GM19467 (cell line): Measurements from ENCODE around the gene POU1F1.
"Not testable (repeated sequence)": the region's sequence is repeated elsewhere in the genome, so short reads cannot be mapped to it uniquely, and the experiment has no call there.

ENCODE experiments used
- ATAC-seq: cut with Tn5 transposase; IDR thresholded peaks from one replicate; pipeline ENCODE4 v1.9.1; 2021; ENCODE audit warnings: mild to moderate bottlenecking, moderate library complexity; ENCODE audit not compliant: unreplicated experiment

POU1F1 gene

DNA sequence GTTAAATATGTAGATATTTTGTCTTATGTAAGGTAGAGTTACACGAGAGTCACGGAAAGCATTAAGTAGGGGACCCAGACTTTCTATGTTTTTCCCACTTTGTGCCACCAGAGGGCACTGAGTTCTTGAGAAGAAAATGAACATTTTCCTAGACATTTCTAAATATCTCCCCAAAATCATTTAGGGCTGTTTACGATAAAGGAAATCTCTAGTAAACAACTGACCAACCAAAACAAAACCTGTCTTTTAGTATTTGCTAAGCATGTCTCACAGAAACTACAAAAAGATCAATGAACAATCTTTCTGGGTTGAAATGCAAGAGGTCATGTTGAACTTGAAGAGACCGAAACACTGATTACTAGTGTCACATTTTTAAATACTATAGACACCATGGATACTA lies 16.1 kb downstream of the POU1F1 start:
- peak; percentile 54 for ATAC-seq

DNA sequence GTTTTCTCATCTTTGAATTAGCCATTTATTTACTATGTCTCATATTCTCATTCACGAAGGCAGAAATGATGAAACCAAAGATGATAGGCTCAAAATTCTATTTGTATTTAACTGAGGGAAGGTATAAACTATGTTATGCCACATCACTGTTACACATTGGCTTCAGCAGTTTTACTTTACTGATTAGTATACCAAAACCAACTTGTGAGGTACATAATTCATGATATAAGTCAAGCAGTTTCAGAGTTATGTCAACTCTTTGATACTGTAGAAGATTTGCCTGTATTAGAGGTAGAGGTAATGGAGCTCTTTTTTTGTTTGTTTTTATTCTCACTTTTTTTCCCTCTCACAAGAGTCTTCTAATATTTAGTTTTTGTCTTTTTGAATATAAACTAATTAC lies 26.4 kb downstream of the POU1F1 start:
- no peak for ATAC-seq

DNA sequence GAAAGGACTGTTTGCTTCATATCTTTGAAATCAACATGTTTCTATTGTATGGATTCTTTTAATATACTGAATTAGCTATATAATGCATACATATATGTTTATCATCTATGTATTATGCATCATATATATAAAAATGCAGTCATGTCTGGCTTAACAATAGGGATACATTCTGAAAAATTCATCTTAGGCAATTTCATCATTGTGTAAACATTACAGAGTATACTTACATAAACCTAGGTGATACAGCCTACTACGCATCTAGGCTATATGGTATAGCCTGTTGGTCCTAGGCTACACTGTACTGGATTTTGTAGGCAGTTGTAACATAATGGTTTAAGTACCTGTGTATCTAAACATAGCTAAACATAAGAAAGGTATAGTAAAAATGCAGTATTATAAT lies 27.6 kb downstream of the POU1F1 start:
- ATAC-seq = no peak

DNA sequence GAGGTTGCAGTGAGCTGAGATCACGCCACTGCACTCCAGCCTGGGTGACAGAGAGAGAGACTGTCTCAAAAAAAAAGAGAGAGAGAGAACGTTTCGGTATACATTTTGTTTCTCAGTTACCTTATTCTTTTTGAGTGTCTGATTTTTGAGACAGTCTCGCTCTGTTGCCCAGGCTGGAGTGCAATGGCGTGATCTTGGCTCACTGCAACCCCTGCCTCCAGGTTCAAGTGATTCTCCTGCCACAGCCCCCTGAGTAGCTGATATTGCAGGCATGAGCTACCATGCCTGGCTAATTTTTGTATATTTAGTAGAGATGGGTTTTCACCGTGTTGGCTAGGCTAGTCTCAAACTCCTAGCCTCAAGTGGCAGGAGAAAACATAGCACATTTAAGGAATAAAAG lies 28.2 kb downstream of the POU1F1 start:
- not testable (repeated sequence) for ATAC-seq

DNA sequence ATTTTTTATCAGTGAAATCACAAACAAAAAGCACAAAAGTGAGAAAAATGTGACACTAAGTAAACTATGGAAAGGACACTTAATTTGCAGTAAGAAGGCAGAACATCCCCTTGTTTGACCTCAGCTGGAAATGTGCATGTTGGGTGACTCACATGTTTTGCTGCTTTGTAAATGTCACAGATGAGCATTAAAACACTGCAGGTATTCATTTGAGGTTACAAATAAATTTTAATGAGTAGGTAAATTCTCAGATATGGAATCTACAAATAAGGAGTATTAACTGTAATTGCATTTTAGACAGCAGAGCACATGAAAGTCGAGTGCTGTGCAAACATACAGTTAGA lies 29.0 kb downstream of the POU1F1 start:
- ATAC-seq = no peak

DNA sequence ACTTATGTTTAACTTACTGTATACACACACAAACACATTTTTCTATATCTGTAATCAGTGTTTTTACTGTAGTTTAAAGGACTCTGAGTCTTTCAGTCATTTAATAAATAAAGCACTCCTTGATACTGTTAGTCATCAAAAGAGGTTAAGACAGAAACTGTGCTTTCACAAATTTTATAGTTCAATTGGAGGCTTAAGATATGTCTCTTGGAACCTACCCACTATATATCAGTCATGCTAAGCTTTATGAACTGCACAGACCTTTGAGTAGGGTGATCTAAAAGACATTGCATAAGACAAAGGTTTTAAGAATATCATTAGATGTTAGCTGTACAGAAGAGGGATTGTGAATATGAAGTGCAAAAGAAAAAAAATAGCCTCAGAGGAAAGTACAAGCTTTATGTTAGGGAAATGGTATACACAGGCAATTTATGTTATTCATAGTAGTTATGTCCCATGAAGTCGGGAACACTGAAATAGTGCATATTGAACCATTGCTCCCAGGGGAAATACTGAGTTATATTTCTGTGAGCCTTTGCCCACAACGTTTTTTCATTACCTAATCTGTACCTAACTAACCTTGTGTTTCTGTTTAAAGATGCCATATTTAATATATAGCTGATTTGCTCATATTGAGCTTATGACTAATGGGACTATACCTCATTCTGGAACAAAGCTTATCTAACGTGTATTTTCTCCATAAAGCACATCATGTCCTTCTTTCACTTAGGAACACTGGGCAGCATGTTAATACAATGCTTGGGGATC lies 29.5 kb downstream of the POU1F1 start:
- no peak for ATAC-seq

DNA sequence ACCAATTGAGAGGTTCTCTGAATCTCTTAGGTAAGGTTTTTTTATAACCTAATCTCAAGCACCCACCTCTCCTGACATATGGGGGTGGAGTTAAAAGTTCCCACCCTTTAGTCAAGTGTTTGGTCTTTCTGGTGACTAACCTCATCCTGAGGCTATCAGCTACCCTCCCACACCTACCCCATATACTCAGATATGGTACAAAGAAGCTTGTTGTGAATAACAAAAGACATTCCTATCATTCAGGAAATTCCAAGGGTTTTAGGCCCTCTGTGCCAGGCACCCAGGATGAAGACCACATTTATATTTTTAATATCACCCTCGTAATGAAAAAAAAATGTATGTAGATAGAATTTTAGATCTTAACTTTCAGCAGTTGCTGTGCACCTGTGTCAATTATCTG lies 40.3 kb downstream of the POU1F1 start:
- ATAC-seq = no peak

DNA sequence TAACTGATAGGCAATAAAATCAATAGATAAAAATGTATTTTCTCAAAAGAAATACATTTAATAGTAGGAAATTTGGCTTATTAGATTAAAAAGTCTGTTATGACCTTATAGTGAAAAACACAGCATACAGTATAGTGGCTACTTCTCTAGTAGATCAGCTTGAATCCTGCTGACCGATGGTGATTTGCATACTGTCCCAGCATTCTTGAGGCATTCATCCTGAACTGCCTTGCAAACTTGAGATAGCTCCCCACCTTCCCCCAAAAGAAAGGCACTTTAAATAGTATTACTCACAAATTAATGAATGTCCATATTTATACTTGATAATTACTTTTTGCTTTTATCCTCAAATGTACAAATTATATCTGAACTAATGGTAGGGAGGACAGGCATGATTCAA lies 42.6 kb downstream of the POU1F1 start:
- ATAC-seq = no peak

DNA sequence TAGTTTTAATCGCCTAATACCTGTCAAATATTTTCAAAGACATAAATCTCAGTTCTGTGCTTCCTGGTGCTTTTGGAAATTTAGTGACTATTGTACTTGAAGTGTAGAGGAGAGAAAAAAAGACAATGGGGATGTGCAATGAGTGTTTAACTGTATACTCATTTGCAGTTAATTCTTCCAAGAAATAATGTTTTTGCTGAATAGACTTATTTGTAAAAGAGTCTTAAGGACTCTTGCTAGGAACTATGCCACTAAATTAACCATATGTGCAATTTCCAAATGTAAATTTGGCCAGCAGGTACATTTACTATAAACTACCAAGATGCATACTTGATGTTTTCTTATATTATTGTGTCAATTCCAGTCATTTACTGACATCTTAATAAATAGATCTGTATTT lies 47.3 kb downstream of the POU1F1 start:
- no peak for ATAC-seq

DNA sequence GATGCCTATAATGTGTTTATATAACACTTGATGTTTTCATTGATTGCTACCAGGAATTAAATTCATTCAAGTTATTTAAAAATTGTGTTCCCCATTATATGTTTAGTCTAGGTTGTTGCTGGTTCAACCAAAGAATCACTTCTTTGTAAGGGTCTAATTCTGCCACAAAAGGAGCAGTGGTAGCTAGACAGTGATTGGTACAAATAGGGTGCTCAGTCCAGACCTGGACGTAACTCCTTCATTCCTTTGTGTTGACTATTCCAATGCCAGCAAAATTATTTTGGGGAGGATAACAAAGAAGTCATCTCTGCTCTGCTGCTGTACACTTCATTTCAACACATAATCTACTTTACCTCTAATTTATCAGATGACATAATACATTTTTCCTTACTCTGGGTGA lies 48.1 kb downstream of the POU1F1 start:
- ATAC-seq = no peak

DNA sequence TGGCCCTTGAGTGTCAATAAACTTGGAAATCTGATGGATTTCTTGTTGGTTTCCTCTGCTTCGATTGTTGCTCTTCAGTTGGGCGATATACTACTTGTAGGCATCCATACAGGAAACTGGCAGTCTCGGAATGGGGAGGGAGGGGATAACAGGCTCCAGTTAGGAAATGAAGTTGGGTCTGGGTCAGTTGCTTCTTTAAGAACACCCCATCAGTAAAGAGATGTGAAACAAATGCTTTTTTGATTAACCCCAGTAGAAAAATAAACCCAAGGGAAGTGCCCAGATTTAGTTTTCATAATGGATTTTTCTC lies 48.6 kb downstream of the POU1F1 start:
- ATAC-seq = no peak

DNA sequence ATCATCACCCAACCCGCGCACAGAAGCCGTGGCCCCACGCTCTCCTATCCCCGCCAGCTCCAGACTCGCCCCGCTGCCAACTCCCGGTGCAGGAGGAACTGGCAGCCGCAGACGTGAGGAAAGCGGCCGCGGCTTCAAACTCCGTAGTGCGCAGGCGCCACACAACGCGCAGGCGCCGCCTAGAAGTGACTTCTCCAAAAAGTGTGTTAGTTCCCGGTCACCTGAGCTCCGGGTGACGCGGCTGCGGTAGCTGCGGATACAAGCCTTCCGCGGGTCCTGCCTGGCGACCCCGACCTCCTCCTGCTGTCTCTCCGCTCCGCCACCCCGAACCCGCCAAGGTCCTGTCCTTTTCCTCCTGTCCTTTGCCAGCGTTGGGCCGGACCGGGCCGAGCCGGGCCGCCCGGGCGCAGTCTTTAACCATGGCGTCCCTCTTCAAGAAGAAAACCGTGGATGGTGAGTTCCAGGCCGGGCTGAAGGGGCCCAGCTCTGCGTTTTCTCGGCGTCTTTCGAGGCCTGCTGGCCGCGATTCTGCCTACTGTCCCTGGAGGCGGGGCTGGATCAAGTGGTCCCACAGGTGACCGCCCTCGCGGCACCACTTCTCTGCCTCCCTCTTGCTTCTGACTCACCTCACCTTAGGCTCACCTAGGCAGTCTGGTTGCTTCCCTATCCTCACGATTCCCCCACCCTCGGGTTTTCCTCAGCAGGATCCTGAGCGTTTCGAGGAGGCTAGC lies 49.1 kb downstream of the POU1F1 start, which contains the start of gene CHMP2B:
CHMP2B (plus strand) TSS at position 206 of the 731 bp plus-strand sequence; CDS start at position 420, 214 bp downstream.
- ATAC-seq = peak; percentile 98

DNA sequence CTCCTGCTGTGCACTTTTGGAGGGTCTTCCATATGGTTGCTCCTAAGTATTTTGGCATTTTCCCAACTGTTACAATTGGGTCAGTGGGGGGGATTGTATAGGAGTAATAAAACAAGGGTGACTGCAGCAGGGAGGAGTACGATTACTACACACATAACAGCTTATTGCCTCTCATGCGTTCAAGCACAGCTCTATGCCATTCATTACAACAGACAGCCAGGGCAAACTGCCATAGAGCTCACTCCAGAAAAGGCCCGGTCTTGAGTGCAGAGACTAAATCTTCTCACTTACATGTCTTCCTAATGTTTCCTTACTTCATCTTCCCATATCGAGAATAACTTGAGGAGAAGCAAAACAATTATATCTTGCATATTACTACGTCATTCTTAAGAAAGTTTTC lies 50.7 kb downstream of the POU1F1 start:
- no peak for ATAC-seq

DNA sequence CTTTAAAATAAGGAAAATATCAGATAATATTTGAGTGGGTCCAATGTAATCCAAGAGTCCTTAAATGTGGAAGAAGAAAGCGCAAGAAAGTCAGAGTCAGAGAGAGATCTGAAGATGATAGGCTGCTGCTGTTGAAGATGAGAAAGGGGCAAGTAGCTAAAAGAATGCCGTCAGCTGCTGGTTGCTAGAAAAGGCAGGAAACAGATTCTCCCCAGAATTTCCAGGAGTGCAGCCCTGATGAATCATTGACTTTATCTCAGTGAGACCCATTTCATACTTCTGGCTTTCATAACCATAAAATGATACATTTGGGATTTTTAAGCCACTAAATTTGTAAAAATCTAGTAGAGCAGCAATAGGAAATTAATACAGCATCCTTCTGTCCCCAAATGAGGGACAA lies 56.8 kb downstream of the POU1F1 start:
- no peak for ATAC-seq

DNA sequence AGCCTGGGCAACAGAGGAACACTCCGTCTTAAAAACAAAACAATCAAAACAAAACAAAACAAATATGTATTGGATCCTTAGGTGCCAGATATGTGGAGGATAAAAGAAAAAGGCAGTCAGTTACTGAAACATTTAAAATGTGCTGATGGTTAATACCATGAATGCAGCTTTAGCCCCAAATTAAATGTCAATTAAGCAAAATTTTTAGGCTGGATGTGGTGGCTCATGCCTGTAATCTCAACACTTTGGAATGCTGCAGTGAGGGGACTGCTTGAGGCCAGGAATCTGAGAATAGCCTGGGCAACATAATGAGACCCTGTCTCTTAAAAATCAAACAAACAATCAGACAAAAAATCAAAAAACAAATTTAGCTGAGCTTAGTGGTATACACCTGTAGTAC lies 57.8 kb downstream of the POU1F1 start:
- ATAC-seq = no peak
